Activated CD8-positive, alpha-beta memory T cell treated with anti-CD3 and anti-CD28 coated beads, Interleukin-2, amount 50 U/mL, for 1 hour (primary cell): ENCODE measurements around the gene PRKCH.
"Not testable (repeated sequence)": the region's sequence is repeated elsewhere in the genome, so short reads cannot be mapped to it uniquely, and the experiment has no call there.

Experiments
- DNase-seq: peaks from one replicate; pipeline ENCODE4 v3.0.0-alpha.2; 2020; ENCODE audit errors: extremely low read depth

Gene PRKCH

DNA sequence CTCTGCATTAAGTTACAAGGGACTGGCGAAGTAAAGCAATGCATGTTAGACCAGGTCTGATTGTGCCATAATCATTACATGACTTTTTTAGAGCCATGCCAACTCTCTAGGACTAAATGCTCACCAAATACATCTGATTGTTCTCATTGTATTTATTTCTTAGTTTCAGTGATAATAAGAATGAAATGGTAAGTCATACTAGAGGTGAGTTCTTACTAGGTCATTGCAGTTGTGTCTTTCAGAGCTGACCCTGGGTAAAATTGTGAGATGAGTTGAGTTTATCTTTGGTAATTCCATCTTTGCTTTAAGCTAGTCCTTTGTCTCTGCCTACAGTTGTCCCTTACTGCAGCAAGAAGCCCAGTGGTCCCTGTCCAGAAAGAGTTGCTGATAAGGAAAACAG is 73.2 kb downstream of the PRKCH start:
- no peak for DNase-seq

DNA sequence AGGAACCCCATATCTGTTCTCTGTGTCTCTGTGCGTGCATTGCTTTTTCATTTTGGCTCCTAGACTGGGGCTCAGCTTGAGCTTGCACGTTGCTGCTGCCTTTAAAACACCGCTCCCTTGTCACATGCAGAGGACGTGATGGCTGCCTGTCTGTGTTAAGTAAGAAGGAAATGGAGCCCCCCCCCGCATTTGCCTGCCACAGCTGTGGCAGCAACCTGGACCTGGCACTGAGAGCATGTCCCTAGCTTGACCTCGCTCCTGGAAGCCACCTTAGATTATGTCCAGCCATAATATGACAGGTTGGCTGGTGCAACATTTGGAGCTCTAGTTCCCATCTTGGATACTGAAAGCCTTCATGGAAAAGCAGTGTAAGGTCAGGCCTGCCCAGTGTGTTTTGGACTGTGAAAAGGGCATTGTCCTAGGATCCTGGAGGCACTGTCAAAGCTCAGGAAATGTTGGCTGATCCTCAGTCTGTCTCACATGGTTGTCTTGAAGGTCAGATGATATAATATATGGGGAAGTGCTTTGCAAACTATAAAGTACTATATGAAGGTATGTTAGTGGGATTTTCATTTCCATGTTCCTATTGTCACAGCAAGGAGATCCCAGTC is 73.8 kb downstream of the PRKCH start:
- DNase-seq = no peak

DNA sequence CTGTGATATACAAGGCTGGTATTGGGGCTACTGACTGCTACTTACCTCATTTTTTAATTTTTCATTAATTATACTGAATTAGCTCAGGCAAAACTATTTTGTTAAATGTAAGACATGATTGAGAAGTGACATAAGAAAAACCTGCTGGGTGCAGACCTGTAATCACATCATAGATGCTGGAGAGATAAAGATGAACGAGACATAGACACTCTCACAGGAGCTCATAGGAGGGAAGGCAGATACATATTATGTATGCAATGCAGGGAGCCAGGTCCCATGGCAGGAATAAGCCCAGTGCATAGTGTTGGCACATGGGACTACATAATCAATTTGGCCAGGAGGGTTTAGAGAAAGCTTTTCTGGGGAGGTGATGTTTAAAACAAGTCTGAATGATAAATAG is 74.9 kb downstream of the PRKCH start:
- DNase-seq = no peak

DNA sequence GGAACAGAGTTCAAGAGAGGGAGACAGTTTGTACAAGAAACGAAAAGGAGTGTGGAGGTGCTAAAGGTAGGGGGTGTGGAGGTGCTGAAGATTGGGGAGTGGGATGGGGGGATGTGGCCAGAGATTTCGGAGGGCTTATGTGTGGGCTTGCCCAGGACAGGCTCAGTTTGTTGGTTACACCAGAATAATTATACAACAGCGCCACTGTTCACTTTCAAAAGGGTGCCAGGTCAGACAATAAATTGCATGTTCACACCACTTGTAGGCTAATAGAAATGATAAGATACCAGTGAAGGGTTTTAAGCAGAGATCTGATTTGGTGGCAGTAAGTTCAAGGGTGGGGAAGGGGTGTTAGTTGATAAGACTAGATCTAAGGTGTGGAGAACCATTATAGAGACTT is 75.3 kb downstream of the PRKCH start:
- DNase-seq = no peak

DNA sequence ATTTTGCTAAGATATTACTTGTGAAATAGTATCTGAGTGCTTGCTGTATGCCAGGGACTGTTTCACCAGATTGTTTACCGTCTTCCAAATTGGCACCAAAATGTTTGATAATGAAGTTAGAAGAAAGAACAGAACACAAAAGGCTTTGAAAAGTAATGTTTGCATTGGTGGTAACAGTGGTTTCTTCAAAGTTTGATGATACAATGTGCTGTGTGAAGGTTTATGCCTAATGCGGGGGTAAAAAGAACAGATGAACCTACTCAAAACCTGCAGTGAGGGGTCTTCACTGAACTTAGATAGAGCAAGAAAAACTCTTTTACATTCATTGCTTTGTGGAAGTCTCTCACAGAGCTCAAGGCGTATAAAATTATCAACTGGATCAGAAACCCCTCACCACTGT is 76.2 kb downstream of the PRKCH start:
- DNase-seq = no peak

DNA sequence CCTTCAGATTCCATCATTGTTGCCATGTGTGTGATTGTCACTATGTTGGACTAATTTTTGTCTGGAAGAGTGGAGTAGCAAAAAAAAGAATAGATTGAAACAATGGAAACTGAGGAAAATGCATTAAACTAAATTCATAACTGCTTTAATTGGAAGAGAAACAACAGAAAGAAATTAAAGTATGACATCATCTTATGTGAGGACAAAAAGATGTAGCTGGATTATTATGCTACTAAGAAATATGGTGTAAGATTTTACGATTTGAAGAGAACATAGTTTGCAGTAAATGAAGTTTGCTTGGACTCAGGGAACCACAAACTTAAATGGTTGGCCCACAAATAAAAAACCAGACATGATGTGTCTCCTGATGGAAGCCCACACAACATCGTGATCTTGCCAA is 76.8 kb downstream of the PRKCH start:
- DNase-seq = no peak

DNA sequence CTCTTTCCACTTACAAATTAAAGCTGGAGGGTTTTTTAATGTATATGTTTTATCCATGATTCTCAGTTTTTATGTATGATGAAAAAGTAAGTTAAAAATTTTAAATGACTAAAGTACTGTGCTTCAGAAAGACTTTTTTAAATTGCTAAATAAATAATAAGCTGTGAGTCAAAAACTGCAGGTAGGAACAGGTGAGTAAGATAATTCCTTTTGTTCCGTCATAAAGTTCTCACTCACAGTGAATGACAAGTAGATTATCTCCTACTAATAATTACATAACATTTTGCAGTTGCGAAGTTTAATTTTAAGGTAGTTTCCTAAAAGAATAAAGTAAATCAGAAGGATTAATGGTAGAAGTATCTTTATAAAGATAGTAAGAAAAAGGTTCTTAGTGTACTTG is 78.0 kb downstream of the PRKCH start:
- DNase-seq = no peak

DNA sequence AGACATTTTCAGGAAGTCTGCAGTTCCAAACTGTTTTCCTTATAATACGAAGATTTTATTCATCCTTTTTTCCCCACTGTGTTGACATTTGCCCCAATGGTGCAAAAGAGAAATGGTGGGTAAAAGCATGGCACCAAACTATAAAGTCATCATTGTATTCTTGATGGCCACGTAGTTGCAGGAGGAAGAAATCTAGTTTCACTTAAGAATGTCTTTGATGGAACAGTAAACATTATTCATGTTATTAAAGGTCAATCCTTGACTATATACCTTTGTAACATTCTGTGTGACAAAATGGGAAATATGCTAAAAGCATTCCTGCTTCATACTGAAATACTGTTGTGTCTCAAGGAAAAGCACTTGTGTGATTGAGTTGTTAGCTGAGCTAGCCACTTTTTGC is 80.1 kb downstream of the PRKCH start:
- DNase-seq = no peak

DNA sequence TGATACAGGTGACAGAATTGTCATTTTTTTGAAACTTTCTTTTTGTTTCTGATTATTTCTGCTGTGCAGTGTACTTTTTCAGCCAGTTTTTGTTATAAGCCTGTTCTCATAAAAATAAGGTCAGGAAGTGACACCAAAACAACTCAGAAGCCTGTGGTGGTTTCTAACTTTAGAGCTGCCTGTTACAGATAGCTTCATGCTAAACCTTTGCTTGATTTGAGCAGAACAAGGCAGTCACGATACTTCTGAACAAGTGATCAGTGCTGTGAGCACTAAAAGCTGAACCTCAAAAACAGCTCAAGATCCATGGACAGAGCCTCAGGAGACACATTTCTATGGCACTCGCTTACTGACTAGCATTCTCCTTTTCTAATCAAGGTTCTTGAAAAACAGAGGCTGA is 82.0 kb downstream of the PRKCH start:
- no peak for DNase-seq

DNA sequence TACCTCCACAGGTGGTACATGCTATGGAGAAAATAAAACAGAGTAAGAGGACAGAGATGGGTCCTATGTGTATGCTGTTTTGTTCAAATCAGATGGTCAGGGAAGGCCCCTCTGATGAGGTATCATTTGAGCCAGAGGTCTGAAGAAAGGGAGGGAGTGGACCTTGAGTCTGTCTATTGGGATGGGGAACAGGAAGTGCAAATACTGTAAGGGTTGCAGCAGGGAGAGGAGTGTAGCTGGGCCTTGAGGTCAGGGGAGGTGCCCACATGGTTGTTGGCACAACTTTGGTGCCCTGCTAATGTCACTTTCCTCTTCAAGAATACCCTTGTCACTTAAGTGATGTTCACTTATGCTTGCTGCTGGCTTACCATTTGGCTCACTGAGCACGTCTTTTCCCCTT is 83.3 kb downstream of the PRKCH start:
- no peak for DNase-seq

DNA sequence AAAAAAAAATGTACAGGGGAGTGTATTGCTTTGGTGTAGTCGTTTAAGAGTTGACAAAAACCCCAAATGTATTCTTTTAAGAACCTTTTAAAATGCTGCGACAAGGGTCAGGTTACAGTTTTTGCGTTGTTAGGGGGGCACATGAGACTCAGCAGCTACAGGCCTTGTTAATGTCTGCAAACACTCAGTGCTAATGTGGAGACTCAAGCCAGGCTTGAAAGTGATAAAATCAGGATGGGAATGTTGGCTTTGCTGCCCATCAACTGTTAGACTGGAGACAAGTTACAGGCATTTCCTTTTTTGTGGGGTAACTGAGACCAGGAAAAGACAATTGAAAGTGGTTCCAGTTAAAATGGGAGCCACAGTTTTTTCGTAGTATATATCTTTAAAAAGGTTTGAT is 84.8 kb downstream of the PRKCH start:
- DNase-seq = no peak

DNA sequence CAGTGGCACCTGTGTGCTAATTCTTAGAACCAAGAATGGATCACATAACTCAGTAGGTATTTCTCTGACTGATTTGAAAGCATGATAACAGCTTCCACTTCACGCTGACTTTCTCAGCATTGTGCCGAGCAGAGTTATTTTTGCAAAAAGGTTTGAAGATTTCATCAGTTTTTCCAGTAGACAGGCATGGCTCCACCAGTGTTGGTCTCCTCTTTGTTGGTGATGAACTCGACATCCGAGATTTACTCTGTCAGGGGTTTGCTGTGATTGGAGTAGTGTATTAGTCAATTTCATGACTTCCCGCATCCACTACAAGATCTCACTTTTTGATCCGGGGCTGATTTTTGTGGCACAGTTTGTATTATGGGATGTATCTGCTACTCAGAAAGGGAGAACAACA is 85.3 kb downstream of the PRKCH start:
- no peak for DNase-seq

DNA sequence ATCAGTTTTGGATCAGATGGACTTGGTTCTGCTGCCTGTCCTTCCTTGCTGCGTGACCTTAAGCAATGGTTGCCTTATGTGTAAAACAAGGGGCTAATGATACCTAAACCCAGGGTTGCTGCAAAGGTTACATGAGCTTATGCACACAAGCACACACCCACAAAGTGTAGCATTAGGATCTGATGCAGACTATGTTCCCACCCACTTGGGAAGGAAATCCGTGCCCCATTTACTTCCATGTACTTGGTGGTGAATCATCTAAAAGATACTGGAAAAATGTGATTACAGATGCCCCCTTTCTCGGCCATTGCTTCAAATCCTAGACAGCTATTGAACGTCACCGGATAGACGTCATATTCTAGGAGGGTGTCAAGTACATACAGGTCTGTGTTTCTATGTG is 87.1 kb downstream of the PRKCH start:
- no peak for DNase-seq

DNA sequence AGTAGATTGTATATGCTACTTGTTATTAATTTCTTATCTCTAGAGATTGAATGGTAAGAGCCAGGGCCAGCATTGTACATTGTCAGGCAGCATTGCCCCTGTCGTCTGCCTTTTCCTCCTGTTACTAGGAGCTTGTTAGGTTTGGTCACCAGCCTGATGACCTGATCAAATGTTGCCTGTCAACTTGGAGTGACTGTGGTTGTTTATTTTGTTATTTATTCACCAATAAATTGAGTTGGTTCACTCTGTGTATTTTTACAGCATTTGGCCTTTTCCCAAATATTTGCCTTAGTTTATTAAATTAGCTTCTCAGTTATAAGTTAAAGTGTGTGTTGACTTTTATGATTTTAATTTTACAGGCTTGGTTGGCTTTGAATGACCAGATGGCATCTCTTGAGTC is 88.4 kb downstream of the PRKCH start:
- DNase-seq = no peak

DNA sequence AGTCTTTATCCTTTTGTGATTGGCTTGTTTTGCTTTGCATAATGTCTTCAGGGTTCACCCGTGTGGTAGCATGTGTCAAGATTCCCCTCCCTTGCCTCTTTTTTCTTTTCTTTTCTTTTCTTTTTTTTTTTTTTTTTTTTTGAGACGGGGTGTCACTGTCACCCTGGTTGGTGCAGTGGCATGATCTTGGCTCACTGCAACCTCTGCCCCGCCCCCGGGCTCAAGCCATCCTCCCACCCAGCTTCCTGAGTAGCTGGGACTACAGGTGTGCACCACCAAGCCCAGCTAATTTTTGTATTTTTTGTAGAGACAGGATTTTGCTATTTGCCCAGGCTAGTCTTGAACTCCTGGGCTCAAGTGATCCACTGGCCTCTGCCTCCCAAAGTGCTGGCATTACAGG is 94.6 kb downstream of the PRKCH start:
- DNase-seq = not testable (repeated sequence)

DNA sequence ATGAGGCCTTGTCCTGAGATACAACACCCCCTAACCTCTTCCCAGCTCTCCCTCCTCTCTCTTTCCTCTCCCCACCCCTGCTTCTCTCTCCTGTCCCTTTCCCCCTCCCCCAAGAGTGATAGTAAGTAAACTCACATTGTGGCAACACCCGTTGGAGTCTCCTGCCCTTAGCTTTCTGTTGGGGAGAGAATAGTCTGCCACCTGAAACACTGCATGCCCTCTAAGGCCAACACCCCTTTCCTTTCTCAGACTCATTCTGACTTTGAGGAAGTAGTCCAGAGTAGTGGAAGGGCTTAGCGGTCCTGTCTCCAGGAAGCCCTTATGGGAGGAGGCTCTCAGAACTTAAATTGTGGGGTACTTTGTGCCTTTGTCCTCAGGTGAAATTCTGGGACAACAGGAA is 95.2 kb downstream of the PRKCH start:
- no peak for DNase-seq

DNA sequence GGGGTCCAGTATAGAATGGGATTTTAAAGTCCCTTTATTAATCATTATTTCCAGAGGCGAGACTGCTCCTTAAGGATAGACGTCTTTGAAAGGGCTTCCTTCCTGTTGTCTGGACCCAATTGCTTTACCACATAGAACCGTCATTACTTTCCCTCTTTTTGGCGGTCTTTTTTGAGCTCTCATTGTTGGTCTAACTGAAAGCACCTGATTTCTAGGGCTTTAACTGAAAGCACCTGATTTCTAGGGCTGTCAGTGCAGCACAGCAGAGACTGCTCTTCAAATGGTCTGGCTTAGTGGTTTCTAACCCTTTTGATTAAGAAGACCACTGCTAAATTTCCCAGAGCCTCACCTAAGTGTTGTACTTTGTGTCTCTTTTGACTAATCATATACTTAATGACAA is 95.8 kb downstream of the PRKCH start:
- DNase-seq = no peak

DNA sequence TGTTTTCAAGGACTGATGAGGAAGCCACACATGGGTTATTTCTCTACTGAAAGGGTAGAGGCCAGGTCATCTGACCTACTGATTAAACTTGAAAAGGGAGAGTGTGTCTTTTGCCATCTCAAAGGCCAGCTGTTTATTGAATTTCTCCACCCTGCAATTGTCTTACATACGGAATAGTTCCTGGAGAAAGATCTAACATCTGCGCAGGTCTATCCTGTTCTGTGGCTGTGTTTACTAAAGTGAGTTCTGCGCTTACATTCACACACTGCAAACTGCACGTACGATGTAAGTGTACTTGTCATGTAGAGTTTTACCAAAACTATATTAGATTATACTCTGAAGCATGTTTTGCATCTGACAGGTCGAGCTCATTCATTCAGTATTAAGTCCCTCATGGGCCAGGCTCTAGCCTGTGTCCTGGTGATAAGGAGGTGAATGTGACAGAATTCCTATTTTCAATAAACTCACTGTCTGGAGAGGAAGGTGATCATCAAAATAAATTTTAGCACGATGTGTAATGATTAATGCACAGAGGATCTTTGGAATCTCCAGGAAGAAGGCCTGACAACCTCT is 96.6 kb downstream of the PRKCH start:
- DNase-seq = no peak

DNA sequence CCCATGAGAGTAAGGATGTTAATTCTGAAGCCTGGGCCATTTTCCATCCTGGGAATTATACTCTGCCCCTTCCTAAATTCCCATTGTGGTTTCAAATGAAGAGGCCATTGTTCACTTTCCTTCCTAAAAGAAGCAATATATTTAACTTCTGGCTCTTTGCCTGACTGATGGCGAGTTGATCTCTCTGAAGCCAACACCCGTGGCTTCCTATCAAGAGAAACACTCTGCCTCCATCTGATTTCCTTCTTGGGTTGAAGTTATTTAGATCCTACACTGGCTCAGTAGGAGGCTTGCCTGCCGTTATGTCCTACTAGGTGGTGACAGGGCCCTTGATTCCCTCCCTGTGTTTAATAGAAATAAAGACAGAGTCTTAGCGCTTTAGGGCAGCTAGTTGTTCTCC is 97.4 kb downstream of the PRKCH start:
- DNase-seq = no peak

DNA sequence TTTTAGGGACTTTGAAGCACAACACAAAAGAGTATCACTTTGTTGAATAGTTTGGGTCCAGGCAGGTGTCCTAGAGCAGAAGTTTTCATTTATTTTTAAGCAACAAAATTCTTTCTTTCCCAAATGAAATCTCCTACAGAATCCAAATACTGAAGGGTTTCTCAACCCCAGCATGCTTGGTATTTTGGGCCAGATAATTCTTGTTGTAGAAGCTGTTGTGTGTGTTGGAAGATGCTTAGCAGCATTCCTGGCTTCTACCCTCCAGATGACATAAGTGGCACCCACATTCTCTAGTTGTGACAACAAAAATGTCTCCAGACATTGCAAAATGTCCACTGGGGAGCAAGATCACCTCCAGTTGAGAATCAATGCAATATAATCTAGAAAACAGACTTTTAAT is 97.8 kb downstream of the PRKCH start:
- DNase-seq = no peak

DNA sequence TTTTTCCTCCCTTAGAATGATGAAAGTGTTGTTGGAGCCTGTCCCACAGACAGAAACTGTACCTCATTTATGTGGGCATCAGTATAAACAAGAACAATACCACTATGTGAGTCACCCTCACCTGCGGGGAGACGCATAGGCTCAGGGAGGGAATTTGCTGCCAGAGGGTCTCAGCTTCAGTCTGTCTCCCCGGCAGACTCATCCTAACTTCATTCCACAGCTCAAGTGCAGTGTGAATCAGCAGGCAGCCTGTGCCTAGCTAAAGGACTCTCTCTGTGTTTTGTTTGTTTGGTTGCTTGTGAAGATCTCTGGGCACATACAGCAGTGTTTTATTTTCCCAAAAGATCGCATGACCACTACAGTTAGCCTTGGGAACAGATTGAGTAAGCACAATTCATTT is 98.9 kb downstream of the PRKCH start:
- peak; percentile 48 for DNase-seq

DNA sequence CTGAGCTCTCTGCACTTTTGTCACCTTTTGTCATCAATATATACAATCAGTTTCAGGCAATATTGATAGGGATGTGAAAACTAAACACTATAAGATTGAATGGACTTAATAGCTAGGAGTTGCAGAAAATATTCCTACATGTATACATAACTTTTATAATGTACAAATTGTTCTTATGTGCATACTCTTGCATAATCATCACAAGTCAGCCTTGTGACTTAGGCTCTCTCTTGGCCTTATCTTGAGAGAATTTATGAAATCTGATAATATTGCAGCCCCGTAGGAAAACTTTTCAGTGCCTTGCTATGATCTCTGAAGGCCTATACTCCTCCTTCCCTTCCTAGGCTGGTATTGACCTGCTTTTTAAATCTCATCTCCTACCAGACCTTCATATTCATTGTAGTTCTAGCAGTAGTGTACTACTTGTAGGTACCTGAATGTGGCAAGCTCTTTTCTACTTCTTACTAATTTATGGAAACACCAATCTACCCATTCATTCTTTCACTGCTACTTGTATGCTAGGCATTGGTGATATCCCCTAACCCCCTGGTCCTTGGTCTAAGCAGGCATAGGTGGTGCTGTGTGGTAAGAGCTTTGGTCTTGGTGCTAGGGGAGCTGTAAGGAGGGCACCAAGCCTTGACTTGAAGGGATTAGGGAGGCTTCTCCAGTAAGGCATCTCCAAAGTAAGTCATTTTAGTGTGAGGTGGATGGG is 100.0 kb downstream of the PRKCH start:
- DNase-seq = no peak

DNA sequence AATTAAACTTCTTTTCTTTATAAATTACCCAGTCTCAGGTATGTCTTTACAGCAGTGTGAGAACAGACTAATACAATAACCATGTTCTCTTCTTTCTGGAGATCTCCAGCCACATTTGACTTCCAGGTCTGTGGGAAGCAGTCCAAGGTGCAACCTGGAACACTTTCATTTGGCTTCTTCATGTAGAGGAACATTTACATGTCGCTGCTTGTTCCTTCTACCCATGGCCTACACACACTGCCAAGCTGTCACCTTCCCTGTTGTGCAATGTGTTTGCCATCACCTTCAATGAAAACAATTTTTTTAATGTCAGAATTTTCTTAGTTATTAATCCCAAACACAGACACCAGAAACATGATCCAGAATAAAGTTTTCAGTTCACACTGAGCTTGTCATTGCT is 104.7 kb downstream of the PRKCH start:
- no peak for DNase-seq

DNA sequence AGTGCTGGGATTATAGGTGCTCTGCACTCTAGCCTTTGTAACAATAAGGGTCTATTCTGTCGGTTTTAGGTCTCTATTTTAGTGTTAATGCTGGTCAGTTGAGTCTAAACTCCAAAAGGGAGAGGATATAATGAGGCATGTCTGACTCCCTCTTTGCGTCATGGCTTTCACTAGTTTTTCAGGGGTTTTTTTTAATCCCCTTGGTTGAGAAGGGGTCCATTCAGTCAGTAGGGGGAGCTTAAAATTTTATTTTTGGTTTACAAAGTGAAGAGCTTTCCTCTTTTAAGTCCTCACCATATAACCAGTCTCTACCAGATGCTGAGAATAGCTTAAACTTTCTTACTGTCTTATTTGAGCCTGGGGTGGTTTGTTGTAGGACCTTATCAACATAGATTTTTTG is 106.9 kb downstream of the PRKCH start:
- DNase-seq = no peak
